Heart left ventricle (tissue), 13 donors: ENCODE results near the gene PCDHB13.
"Not testable (repeated sequence)": the region's sequence is repeated elsewhere in the genome, so short reads cannot be mapped to it uniquely, and the experiment has no call there.

Experiments used
- CTCF ChIP-seq, 12 donors: fragments of 200-600 bp; sonication (generic) in 4 of 12; IDR thresholded peaks; one replicate each; pipeline versions ENCODE4 v1.5.0 to v1.8.0; 2018 to 2022; ENCODE audit warnings: antibody characterized with exemption in 12 of 12, mild to moderate bottlenecking in 5 of 12
- POLR2A ChIP-seq, 2 donors: fragments of 450-650 bp; IDR thresholded peaks; one replicate each; pipeline ENCODE4 v1.6.1; 2017; ENCODE audit warnings: antibody characterized with exemption in 2 of 2, mild to moderate bottlenecking in 2 of 2, moderate library complexity in 2 of 2
- donor health status: ischemic (EF 13 %, LVEDD 7.1; RV severe dilation, severe dysfunction).
- donor health status: DM: no; HTN: yes; CAD: no.
- donor health status: DM: no; HTN: no; CAD: no.
- donor health status: ischemic (EF 25% LVEDD 6.9; RV normal size, moderate dysfunction).
- donor health status: ischemic (EF 25% LVEDD 5.7; RV mildly dilated, moderate dysfunction).
- donor health status: ischemic (EF 35%, LVEDD 5.7; RV mildly dilated, moderate dysfunction).
- donor health status: nonischemic (EF 11% LVEDD 7.7; RV severe dilation, severe dysfunction).
- donor health status: DM: yes; HTN: yes; CAD: no.
- donor health status: PGD.
- donor health status: ischemic (EF 29% LVEDD 5.4; RV normal size, mild dysfunction).
- donor health status: nonischemic (EF 23%, LVEDD 6.1; RV moderate dilation, normal function).

GRCh38 chr5:141216035-141216434, 2.3 kb downstream of the PCDHB13 start:
- TF ChIP-seq CTCF, POLR2A (IDR thresholded peaks at IDR 0.05): not testable (repeated sequence)
